Activated naive CD4-positive, alpha-beta T cell treated with anti-CD3 and anti-CD28 coated beads, Interleukin-2, amount 10 ng/mL, durations not matched to agents 7 days and 5 days (primary cell): ENCODE data around the gene LSAMP.

Experiments used
- CTCF ChIA-PET: fragments of 350-600 bp; sonication (Branson Sonifier 250); formaldehyde crosslinking; loops from one replicate; lab custom pipeline; 2021; ENCODE audit warnings: antibody characterized with exemption; lab: Charles Lee
- DNase-seq: peaks from one replicate; pipeline ENCODE4 v3.0.0-alpha.2; 2020
- H3K27ac Mint-ChIP-seq: one replicate; pipeline ENCODE4 v1.8.0; 2021; ENCODE audit warnings: mild to moderate bottlenecking, moderate library complexity, mixed read lengths
- H3K27me3 Mint-ChIP-seq: one replicate; pipeline ENCODE4 v1.8.0; 2021; ENCODE audit warnings: mild to moderate bottlenecking, mixed read lengths
- H3K36me3 Mint-ChIP-seq: one replicate; pipeline ENCODE4 v1.8.0; 2021; ENCODE audit warnings: mixed read lengths
- H3K4me1 Mint-ChIP-seq: one replicate; pipeline ENCODE4 v1.8.0; 2021; ENCODE audit warnings: mixed read lengths
- H3K4me3 Mint-ChIP-seq: one replicate; pipeline ENCODE4 v1.8.0; 2021; ENCODE audit warnings: mild to moderate bottlenecking, moderate library complexity, mixed read lengths
- H3K9me3 Mint-ChIP-seq: one replicate; pipeline ENCODE4 v1.8.0; 2021; ENCODE audit warnings: mixed read lengths

LSAMP gene

GRCh38 chr3:116445311-116445841, at the start of gene LSAMP:
LSAMP (minus strand) TSS chr3:116445487.
- peaks cover 16% of the 10 kb centered on the region for H3K27me3 Mint-ChIP-seq
- H3K27ac Mint-ChIP-seq, result no peak within 1 kb of the TSS
- H3K36me3 Mint-ChIP-seq, result no peaks in the 10 kb centered on the region
- no peaks in the 10 kb centered on the region for H3K4me1 Mint-ChIP-seq
- DNase-seq, result no peak
- no peak within 1 kb of the TSS for H3K4me3 Mint-ChIP-seq
- H3K9me3 Mint-ChIP-seq, result peaks cover 4% of the 10 kb centered on the region
- CTCF ChIA-PET, result no interaction called here

GRCh38 chr3:116492379-116492778, 47.1 kb upstream of the LSAMP start:
- no peak overlapping the region for H3K4me3 Mint-ChIP-seq

GRCh38 chr3:116483135-116483534, 37.8 kb upstream of the LSAMP start:
- Mint-ChIP-seq H3K4me3 (no peak overlapping the region), H3K4me1 (no peaks in the 10 kb centered on the region), H3K36me3 (no peaks in the 10 kb centered on the region), H3K27ac (no peak overlapping the region), H3K9me3 (peaks cover 32% of the 10 kb centered on the region), H3K27me3 (no peaks in the 10 kb centered on the region)
- no peak for DNase-seq
- CTCF ChIA-PET, result no interaction called here

More at GRCh38 chr3:116492379-116492778, 47.1 kb upstream of the LSAMP start:
- no peak for DNase-seq
- H3K4me1 Mint-ChIP-seq, result no peaks in the 10 kb centered on the region
- peaks cover 12% of the 10 kb centered on the region for H3K9me3 Mint-ChIP-seq
- H3K27ac Mint-ChIP-seq, result no peak overlapping the region
- no peaks in the 10 kb centered on the region for H3K27me3 Mint-ChIP-seq
- no peaks in the 10 kb centered on the region for H3K36me3 Mint-ChIP-seq
- CTCF ChIA-PET, result no interaction called here

GRCh38 chr3:116476691-116477090, 31.4 kb upstream of the LSAMP start:
- no peak overlapping the region for H3K4me3 Mint-ChIP-seq
- H3K27me3 Mint-ChIP-seq, result no peaks in the 10 kb centered on the region
- no peaks in the 10 kb centered on the region for H3K36me3 Mint-ChIP-seq
- DNase-seq, result no peak
- H3K27ac Mint-ChIP-seq, result no peak overlapping the region
- CTCF ChIA-PET, result no interaction called here
- no peaks in the 10 kb centered on the region for H3K4me1 Mint-ChIP-seq
- peaks cover 18% of the 10 kb centered on the region for H3K9me3 Mint-ChIP-seq

GRCh38 chr3:116474801-116475200, 29.5 kb upstream of the LSAMP start:
- Mint-ChIP-seq H3K4me1 (no peaks in the 10 kb centered on the region), H3K27me3 (no peaks in the 10 kb centered on the region), H3K27ac (no peak overlapping the region), H3K9me3 (peaks cover 14% of the 10 kb centered on the region), H3K4me3 (no peak overlapping the region), H3K36me3 (no peaks in the 10 kb centered on the region)
- DNase-seq, result no peak
- CTCF ChIA-PET, result no interaction called here

GRCh38 chr3:116474032-116474780, 28.9 kb upstream of the LSAMP start:
- Mint-ChIP-seq H3K4me1 (no peaks in the 10 kb centered on the region), H3K9me3 (peaks cover 9% of the 10 kb centered on the region), H3K4me3 (no peak overlapping the region), H3K27ac (no peak overlapping the region), H3K36me3 (no peaks in the 10 kb centered on the region), H3K27me3 (no peaks in the 10 kb centered on the region)
- CTCF ChIA-PET, result no interaction called here
- DNase-seq, result no peak

GRCh38 chr3:116473602-116474001, 28.3 kb upstream of the LSAMP start:
- CTCF ChIA-PET, result no interaction called here
- H3K27me3 Mint-ChIP-seq, result no peaks in the 10 kb centered on the region

GRCh38 chr3:116470605-116471197, 25.4 kb upstream of the LSAMP start:
- CTCF ChIA-PET, result no interaction called here
- DNase-seq, result no peak
- no peaks in the 10 kb centered on the region for H3K4me1 Mint-ChIP-seq
- no peaks in the 10 kb centered on the region for H3K9me3 Mint-ChIP-seq
- H3K27me3 Mint-ChIP-seq, result no peaks in the 10 kb centered on the region
- no peaks in the 10 kb centered on the region for H3K36me3 Mint-ChIP-seq
- H3K4me3 Mint-ChIP-seq, result no peak overlapping the region
- H3K27ac Mint-ChIP-seq, result no peak overlapping the region

More at GRCh38 chr3:116473602-116474001, 28.3 kb upstream of the LSAMP start:
- DNase-seq, result no peak
- peaks cover 7% of the 10 kb centered on the region for H3K9me3 Mint-ChIP-seq
- H3K27ac Mint-ChIP-seq, result no peak overlapping the region
- H3K36me3 Mint-ChIP-seq, result no peaks in the 10 kb centered on the region
- H3K4me3 Mint-ChIP-seq, result no peak overlapping the region
- H3K4me1 Mint-ChIP-seq, result no peaks in the 10 kb centered on the region

- H3K4me1 Mint-ChIP-seq, result no peaks in the 10 kb centered on the region
- CTCF ChIA-PET, result no interaction called here
- H3K36me3 Mint-ChIP-seq, result no peaks in the 10 kb centered on the region
- H3K27me3 Mint-ChIP-seq, result no peaks in the 10 kb centered on the region
- H3K4me3 Mint-ChIP-seq, result no peak overlapping the region
- no peak for DNase-seq
- no peak overlapping the region for H3K27ac Mint-ChIP-seq
- no peaks in the 10 kb centered on the region for H3K9me3 Mint-ChIP-seq
Measured at GRCh38 chr3:116469546-116469945, 24.3 kb upstream of the LSAMP start.

GRCh38 chr3:116464276-116464798, 19.1 kb upstream of the LSAMP start:
- Mint-ChIP-seq H3K4me3 (no peak overlapping the region), H3K27me3 (no peaks in the 10 kb centered on the region), H3K4me1 (no peaks in the 10 kb centered on the region), H3K27ac (no peak overlapping the region), H3K9me3 (no peaks in the 10 kb centered on the region), H3K36me3 (no peaks in the 10 kb centered on the region)
- DNase-seq, result no peak
- CTCF ChIA-PET, result no interaction called here

GRCh38 chr3:116453666-116454346, 8.5 kb upstream of the LSAMP start:
- no peak for DNase-seq
- no peaks in the 10 kb centered on the region for H3K27me3 Mint-ChIP-seq
- CTCF ChIA-PET, result no interaction called here

GRCh38 chr3:116449546-116450350, 4.5 kb upstream of the LSAMP start:
- H3K27me3 Mint-ChIP-seq, result peaks cover 10% of the 10 kb centered on the region
- CTCF ChIA-PET, result no interaction called here
- H3K4me3 Mint-ChIP-seq, result no peak overlapping the region
- H3K9me3 Mint-ChIP-seq, result peaks cover 4% of the 10 kb centered on the region
- DNase-seq, result no peak
- no peak overlapping the region for H3K27ac Mint-ChIP-seq
- H3K4me1 Mint-ChIP-seq, result no peaks in the 10 kb centered on the region
- no peaks in the 10 kb centered on the region for H3K36me3 Mint-ChIP-seq

More at GRCh38 chr3:116453666-116454346, 8.5 kb upstream of the LSAMP start:
- Mint-ChIP-seq H3K36me3 (no peaks in the 10 kb centered on the region), H3K27ac (no peak overlapping the region), H3K9me3 (peaks cover 6% of the 10 kb centered on the region), H3K4me1 (no peaks in the 10 kb centered on the region), H3K4me3 (no peak overlapping the region)

- Mint-ChIP-seq H3K27ac (no peak overlapping the region), H3K36me3 (no peaks in the 10 kb centered on the region), H3K9me3 (peaks cover 4% of the 10 kb centered on the region), H3K4me3 (no peak overlapping the region), H3K27me3 (peaks cover 16% of the 10 kb centered on the region), H3K4me1 (no peaks in the 10 kb centered on the region)
- CTCF ChIA-PET, result no interaction called here
- no peak for DNase-seq
Measured at GRCh38 chr3:116445990-116446389, 703 bp upstream of the LSAMP start.
